Sigmoid colon (tissue), 4 donors: ENCODE measurements around the gene IFIT2.

Source experiments
- CTCF ChIP-seq, 4 experiments: fragments of 450-650 bp in 3 of 4; fragments of 200-600 bp in 1 of 4; IDR thresholded peaks; one replicate each; pipeline ENCODE4 v1.5.1; 2016 to 2019; ENCODE audit warnings: antibody characterized with exemption in 4 of 4, mild to moderate bottlenecking in 3 of 4, moderate library complexity in 2 of 4
- EP300 ChIP-seq, 4 donors: sonication (generic); formaldehyde crosslinking; IDR thresholded peaks; one replicate each; pipeline ENCODE4 v1.6.1; 2017; ENCODE audit warnings: antibody characterized with exemption in 4 of 4

- TF ChIP-seq CTCF (IDR thresholded peaks at IDR 0.05) (no peak), EP300 (IDR thresholded peaks at IDR 0.05) (no peak)
Measured at GRCh38 chr10:89305766-89306433, 4.1 kb downstream of the IFIT2 start.
